GM13977 (cell line): ENCODE results near the gene IQCK.

Experiments
- DNase-seq: peaks from one replicate; pipeline ENCODE4 v3.0.0; 2012; ENCODE audit warnings: low spot score
- in situ Hi-C: fragments of 300-500 bp; cut with MboI; formaldehyde crosslinking; loops from one replicate; pipeline ENCODE4 v1.12.0; 2022; ENCODE audit warnings: low sequenced_read_pairs, low pct_unique_long_range_greater_than_20kb, mixed read lengths, inconsistent platforms; ENCODE audit not compliant: unreplicated experiment
- TF ChIP-seq, protein P1 (sequence below): IDR thresholded peaks from 2 replicates; pipeline ENCODE4 v1.5.1; 2012; ENCODE audit warnings: mild to moderate bottlenecking, control low read depth; ENCODE audit not compliant: insufficient read depth; ENCODE audit errors: extremely low read depth, missing control alignments

IQCK gene

GRCh38 chr16:19859603-19860002, 141.5 kb downstream of the IQCK start:
- DNase-seq: no peak
- TF ChIP-seq, protein P1, sequence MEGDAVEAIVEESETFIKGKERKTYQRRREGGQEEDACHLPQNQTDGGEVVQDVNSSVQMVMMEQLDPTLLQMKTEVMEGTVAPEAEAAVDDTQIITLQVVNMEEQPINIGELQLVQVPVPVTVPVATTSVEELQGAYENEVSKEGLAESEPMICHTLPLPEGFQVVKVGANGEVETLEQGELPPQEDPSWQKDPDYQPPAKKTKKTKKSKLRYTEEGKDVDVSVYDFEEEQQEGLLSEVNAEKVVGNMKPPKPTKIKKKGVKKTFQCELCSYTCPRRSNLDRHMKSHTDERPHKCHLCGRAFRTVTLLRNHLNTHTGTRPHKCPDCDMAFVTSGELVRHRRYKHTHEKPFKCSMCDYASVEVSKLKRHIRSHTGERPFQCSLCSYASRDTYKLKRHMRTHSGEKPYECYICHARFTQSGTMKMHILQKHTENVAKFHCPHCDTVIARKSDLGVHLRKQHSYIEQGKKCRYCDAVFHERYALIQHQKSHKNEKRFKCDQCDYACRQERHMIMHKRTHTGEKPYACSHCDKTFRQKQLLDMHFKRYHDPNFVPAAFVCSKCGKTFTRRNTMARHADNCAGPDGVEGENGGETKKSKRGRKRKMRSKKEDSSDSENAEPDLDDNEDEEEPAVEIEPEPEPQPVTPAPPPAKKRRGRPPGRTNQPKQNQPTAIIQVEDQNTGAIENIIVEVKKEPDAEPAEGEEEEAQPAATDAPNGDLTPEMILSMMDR: no peak
- in situ Hi-C loops: no loop called here

GRCh38 chr16:19860166-19861041, 142.3 kb downstream of the IQCK start:
- DNase-seq: no peak
- TF ChIP-seq, protein P1: no peak
- in situ Hi-C loops: no loop called here

DNA sequence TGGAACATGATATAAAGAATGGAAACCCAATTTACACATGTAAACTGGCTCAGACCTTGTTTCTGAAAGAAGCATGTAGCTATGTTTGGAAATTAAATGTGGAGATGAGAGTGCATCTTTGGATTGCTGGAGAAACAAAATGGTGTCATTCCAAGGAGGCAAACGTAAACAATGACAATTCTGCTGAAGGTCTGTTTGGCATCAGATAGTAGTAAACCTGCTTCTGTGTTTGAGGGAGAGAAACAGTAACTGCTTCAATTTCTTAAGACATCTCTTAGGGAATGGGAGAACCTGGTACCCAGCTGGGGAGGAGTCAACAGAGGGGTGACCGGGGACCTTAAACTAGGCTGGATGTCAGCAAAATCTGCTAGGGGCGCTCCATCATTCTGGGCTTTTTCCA, 143.1 kb downstream of the IQCK start:
- in situ Hi-C loops: no loop called here
- DNase-seq: no peak
- TF ChIP-seq, protein P1: no peak

DNA sequence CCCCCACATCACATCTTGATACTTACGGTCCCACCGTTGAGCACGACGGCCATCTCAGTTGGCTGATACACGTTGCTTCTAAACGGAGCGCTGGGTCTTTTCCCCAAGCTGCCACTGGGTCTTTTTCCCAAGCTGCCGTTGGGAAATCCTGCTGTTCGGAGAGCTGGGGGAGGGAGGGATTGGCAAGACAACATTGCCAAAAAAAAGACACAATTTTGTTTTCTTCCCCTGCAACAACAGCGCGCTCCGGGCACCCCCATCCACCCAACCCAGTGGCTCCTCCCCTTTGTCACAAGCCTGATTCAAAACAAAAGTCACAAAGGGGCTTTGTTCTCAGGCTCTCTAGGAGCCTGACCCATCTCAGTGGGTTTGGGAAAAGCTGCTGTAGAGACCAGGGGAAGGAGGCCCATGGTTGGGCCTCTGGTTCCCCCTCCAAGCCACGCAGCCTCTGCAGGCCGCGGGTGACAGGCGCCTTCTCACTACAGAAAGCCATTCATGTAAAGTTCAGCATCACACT, 143.8 kb downstream of the IQCK start:
- in situ Hi-C loops: no loop called here
- TF ChIP-seq, protein P1: no peak
- DNase-seq: no peak

GRCh38 chr16:19863990-19864389, 145.9 kb downstream of the IQCK start:
- DNase-seq: no peak
- TF ChIP-seq, protein P1: no peak
- in situ Hi-C loops: no loop called here

DNA sequence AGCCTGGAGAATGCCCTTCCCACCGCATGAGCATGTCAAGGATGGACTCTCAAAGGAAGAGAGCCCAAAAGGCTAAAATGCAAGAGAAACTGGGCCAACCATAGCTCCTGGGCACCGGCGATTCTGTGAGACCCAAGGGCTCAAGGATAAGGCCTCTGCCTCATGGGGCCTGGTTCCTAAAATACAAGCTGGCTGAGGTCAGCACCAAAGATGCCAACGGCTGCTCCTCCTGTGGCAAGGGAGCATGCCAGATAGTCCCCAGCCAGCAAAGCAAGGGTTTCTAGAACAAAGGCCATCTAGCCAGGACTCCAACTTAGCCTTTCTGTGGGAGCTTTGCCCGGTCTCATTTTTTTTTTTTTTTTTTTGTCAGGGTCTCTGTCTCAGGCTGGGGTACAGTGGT, 146.5 kb downstream of the IQCK start:
- TF ChIP-seq, protein P1: no peak
- in situ Hi-C loops: no loop called here
- DNase-seq: no peak
